Trophoblast cell (in vitro differentiated cells and primary cell): ENCODE data around the gene GLB1L.

Source experiments
- DNase-seq, 2 donors: peaks; one replicate each; pipeline ENCODE4 v3.0.0-alpha.2; 2016
- H2AFZ ChIP-seq: 2 replicates; pipeline ENCODE4 v1.6.1; 2013; ENCODE audit warnings: low read length, moderate library complexity, mild to moderate bottlenecking; ENCODE audit not compliant: insufficient read depth, poor library complexity
- H2AK5ac ChIP-seq: 2 replicates; pipeline ENCODE4 v1.6.1; 2013; ENCODE audit warnings: mild to moderate bottlenecking, low read length
- H2BK120ac ChIP-seq: 2 replicates; pipeline ENCODE4 v1.6.1; 2013; ENCODE audit warnings: low read length, mild to moderate bottlenecking, moderate library complexity; ENCODE audit not compliant: insufficient read depth, poor library complexity
- H2BK12ac ChIP-seq: 2 replicates; pipeline ENCODE4 v1.6.1; 2013; ENCODE audit warnings: mild to moderate bottlenecking, low read length, moderate library complexity
- H2BK5ac ChIP-seq: 2 replicates; pipeline ENCODE4 v1.6.1; 2013; ENCODE audit warnings: low read length, low read depth, moderate library complexity, mild to moderate bottlenecking; ENCODE audit not compliant: poor library complexity
- H3K14ac ChIP-seq: 2 replicates; pipeline ENCODE4 v1.6.1; 2013; ENCODE audit warnings: mild to moderate bottlenecking, low read length
- H3K18ac ChIP-seq: 2 replicates; pipeline ENCODE4 v1.6.1; 2013; ENCODE audit warnings: mild to moderate bottlenecking, low read length
- H3K23ac ChIP-seq: 2 replicates; pipeline ENCODE4 v1.6.1; 2013; ENCODE audit warnings: low read length
- H3K27ac ChIP-seq: 2 replicates; pipeline ENCODE4 v1.5.1; 2013; ENCODE audit warnings: low read depth, mild to moderate bottlenecking, inconsistent platforms, low read length, moderate library complexity
- H3K27me3 ChIP-seq: 2 replicates; pipeline ENCODE4 v1.6.1; 2013; ENCODE audit warnings: inconsistent platforms, mild to moderate bottlenecking, low read length, moderate library complexity; ENCODE audit not compliant: insufficient read depth
- H3K36me3 ChIP-seq, 2 experiments: 1 replicate in 1 of 2; 2 replicates in 1 of 2; pipeline ENCODE4 v1.6.1; 2013; ENCODE audit warnings: low read length in 2 of 2, mild to moderate bottlenecking in 2 of 2, moderate library complexity in 1 of 2; ENCODE audit not compliant: insufficient read depth in 2 of 2, control insufficient read depth in 1 of 2
- H3K4ac ChIP-seq: 2 replicates; pipeline ENCODE4 v1.6.1; 2013; ENCODE audit warnings: low read depth, mild to moderate bottlenecking, low read length, moderate library complexity
- H3K4me1 ChIP-seq, 2 experiments: 1 replicate in 1 of 2; 2 replicates in 1 of 2; pipeline ENCODE4 v1.6.1; 2013; ENCODE audit warnings: low read length in 2 of 2, mild to moderate bottlenecking in 2 of 2, moderate library complexity in 1 of 2; ENCODE audit not compliant: insufficient read depth in 2 of 2, control insufficient read depth in 1 of 2
- H3K4me2 ChIP-seq: 2 replicates; pipeline ENCODE4 v1.6.1; 2013; ENCODE audit warnings: inconsistent platforms, mild to moderate bottlenecking, low read length, moderate library complexity
- H3K4me3 ChIP-seq: 2 replicates; pipeline ENCODE4 v1.5.1; 2013; ENCODE audit warnings: mild to moderate bottlenecking, low read depth, low read length, inconsistent platforms
- H3K79me1 ChIP-seq: one replicate; pipeline ENCODE4 v1.6.1; 2013; ENCODE audit warnings: low read length
- H3K79me2 ChIP-seq: 2 replicates; pipeline ENCODE4 v1.6.1; 2013; ENCODE audit warnings: low read length, mild to moderate bottlenecking; ENCODE audit not compliant: control insufficient read depth, insufficient read depth, poor library complexity
- H3K9ac ChIP-seq: 2 replicates; pipeline ENCODE4 v1.6.1; 2013; ENCODE audit warnings: mild to moderate bottlenecking, low read length
- H3K9me3 ChIP-seq: 2 replicates; pipeline ENCODE4 v1.6.1; 2013; ENCODE audit warnings: low read depth, mild to moderate bottlenecking, control low read depth, inconsistent platforms, low read length; ENCODE audit not compliant: insufficient read depth
- H4K12ac ChIP-seq: 2 replicates; pipeline ENCODE4 v1.6.1; 2013; ENCODE audit warnings: low read depth, mild to moderate bottlenecking, low read length, moderate library complexity
- H4K8ac ChIP-seq: 2 replicates; pipeline ENCODE4 v1.6.1; 2013; ENCODE audit warnings: low read depth, mild to moderate bottlenecking, low read length, moderate library complexity
- H4K91ac ChIP-seq: one replicate; pipeline ENCODE4 v1.6.1; 2013; ENCODE audit warnings: low read depth, mild to moderate bottlenecking, low read length, moderate library complexity
- WGBS: extraction: QIAGEN DNeasy Blood & Tissue Kit; methylation state at CpG from one replicate; pipeline ENCODE4 v1.1.7; 2013; ENCODE audit warnings: missing lambda C conversion rate; ENCODE audit not compliant: insufficient read length, insufficient coverage; ENCODE audit errors: extremely low coverage; 5-methylcytosine and 5-hydroxymethylcytosine counted together

GLB1L gene

GRCh38 chr2:219228911-219229304 is 16.3 kb downstream of the GLB1L start:
- Histone ChIP-seq H2AK5ac (peak overlapping the region; percentile 65), H2BK12ac (peak overlapping the region; percentile 59), H3K9ac (peak overlapping the region; percentile 89), H3K79me2 (peaks cover 11% of the 10 kb centered on the region), H2BK5ac (peak overlapping the region; percentile 79), H3K9me3 (peaks cover 2% of the 10 kb centered on the region), H3K4me1 (peaks cover 5 to 12% of the 10 kb centered on the region in 2 experiments), H3K27me3 (no peaks in the 10 kb centered on the region), H3K23ac (no peak overlapping the region), H2BK120ac (peak overlapping the region; percentile 79), H3K18ac (peak overlapping the region; percentile 90), H4K91ac (peak overlapping the region; percentile 88), H3K4me3 (peak overlapping the region; percentile 83), H3K14ac (peak overlapping the region; percentile 88), H4K8ac (peak overlapping the region; percentile 94), H4K12ac (peak overlapping the region; percentile 90), H3K4me2 (peak overlapping the region; percentile 82), H3K36me3 (peaks cover 36 to 42% of the 10 kb centered on the region in 2 experiments), H2AFZ (peak overlapping the region; percentile 19), H3K4ac (peak overlapping the region; percentile 95), H3K27ac (peak overlapping the region; percentile 90), H3K79me1 (peaks cover 9% of the 10 kb centered on the region)
- no peak for DNase-seq
- WGBS = no CpG with 5 or more reads among the region's 19 CpGs

- Histone ChIP-seq H4K8ac (peak overlapping the region; percentile 94), H3K4me3 (peak overlapping the region; percentile 83)
- no CpG with 5 or more reads among the region's 7 CpGs for WGBS
Observed at GRCh38 chr2:219228041-219228910, 17.0 kb downstream of the GLB1L start.

GRCh38 chr2:219225350-219225749 is 19.9 kb downstream of the GLB1L start:
- Histone ChIP-seq H3K27ac (no peak overlapping the region), H4K91ac (no peak overlapping the region), H3K9me3 (no peaks in the 10 kb centered on the region), H3K4me2 (no peak overlapping the region), H2BK5ac (no peak overlapping the region), H4K12ac (no peak overlapping the region), H2BK12ac (no peak overlapping the region), H3K18ac (no peak overlapping the region), H3K4me1 (peaks cover 5 to 12% of the 10 kb centered on the region in 2 experiments), H3K27me3 (no peaks in the 10 kb centered on the region), H3K36me3 (peaks cover 53 to 56% of the 10 kb centered on the region in 2 experiments), H4K8ac (no peak overlapping the region), H3K14ac (no peak overlapping the region), H2AFZ (no peak overlapping the region), H2BK120ac (no peak overlapping the region), H3K4me3 (no peak overlapping the region), H3K79me1 (peaks cover 9% of the 10 kb centered on the region), H3K79me2 (peaks cover 11% of the 10 kb centered on the region), H3K23ac (no peak overlapping the region), H3K4ac (no peak overlapping the region), H3K9ac (no peak overlapping the region), H2AK5ac (no peak overlapping the region)
- DNase-seq = no peak
- whole genome bisulfite sequencing = no CpG with 5 or more reads among the region's 3 CpGs

More at GRCh38 chr2:219228041-219228910, 17.0 kb downstream of the GLB1L start:
- peak overlapping the region; percentile 19 for H2AFZ ChIP-seq
- H2BK120ac ChIP-seq = peak overlapping the region; percentile 79
- no peak overlapping the region for H3K23ac ChIP-seq
- peak overlapping the region; percentile 90 for H4K12ac ChIP-seq
- H3K27me3 ChIP-seq = no peaks in the 10 kb centered on the region
- H3K27ac ChIP-seq = no peak overlapping the region
- no peak overlapping the region for H2BK5ac ChIP-seq
- H3K4me2 ChIP-seq = peak overlapping the region; percentile 82
- H3K18ac ChIP-seq = peak overlapping the region; percentile 90
- no peak for DNase-seq
- H3K79me1 ChIP-seq = peaks cover 9% of the 10 kb centered on the region
- H3K14ac ChIP-seq = peak overlapping the region; percentile 88
- peaks cover 5 to 12% of the 10 kb centered on the region in 2 experiments for H3K4me1 ChIP-seq
- H3K9me3 ChIP-seq = no peaks in the 10 kb centered on the region
- H2BK12ac ChIP-seq = no peak overlapping the region
- H3K36me3 ChIP-seq = peaks cover 38 to 42% of the 10 kb centered on the region in 2 experiments
- H3K9ac ChIP-seq = no peak overlapping the region
- H4K91ac ChIP-seq = peak overlapping the region; percentile 88
- peak overlapping the region; percentile 95 for H3K4ac ChIP-seq
- peaks cover 11% of the 10 kb centered on the region for H3K79me2 ChIP-seq
- peak overlapping the region; percentile 65 for H2AK5ac ChIP-seq

GRCh38 chr2:219223831-219224610 is 21.2 kb downstream of the GLB1L start:
- Histone ChIP-seq H3K79me2 (peaks cover 7% of the 10 kb centered on the region), H4K8ac (no peak overlapping the region), H3K4me1 (peaks cover 10 to 15% of the 10 kb centered on the region in 2 experiments), H3K4ac (no peak overlapping the region), H3K36me3 (peaks cover 59 to 63% of the 10 kb centered on the region in 2 experiments), H4K91ac (no peak overlapping the region), H3K14ac (no peak overlapping the region), H2AK5ac (no peak overlapping the region), H3K27ac (no peak overlapping the region), H2AFZ (no peak overlapping the region), H3K4me3 (no peak overlapping the region), H3K79me1 (peaks cover 6% of the 10 kb centered on the region), H3K4me2 (no peak overlapping the region), H2BK12ac (no peak overlapping the region), H3K27me3 (no peaks in the 10 kb centered on the region), H3K18ac (no peak overlapping the region), H3K23ac (no peak overlapping the region), H2BK120ac (no peak overlapping the region), H4K12ac (no peak overlapping the region), H2BK5ac (no peak overlapping the region), H3K9ac (no peak overlapping the region), H3K9me3 (no peaks in the 10 kb centered on the region)
- no CpG with 5 or more reads among the region's 31 CpGs for WGBS
- DNase-seq = no peak
